ENCODE measurements around the gene IGSF8. TPM values are rescaled to one million over a fixed set of nuclear protein-coding genes. Genes with fewer than 3 reads are reported as not detected.

IGSF8 gene
- total RNA-seq, 1 donor from 2014 or later = 17.2 TPM

GRCh38 chr1:160134791-160135572 lies 36.6 kb upstream of the IGSF8 start:
- TF ChIP-seq, protein P1, sequence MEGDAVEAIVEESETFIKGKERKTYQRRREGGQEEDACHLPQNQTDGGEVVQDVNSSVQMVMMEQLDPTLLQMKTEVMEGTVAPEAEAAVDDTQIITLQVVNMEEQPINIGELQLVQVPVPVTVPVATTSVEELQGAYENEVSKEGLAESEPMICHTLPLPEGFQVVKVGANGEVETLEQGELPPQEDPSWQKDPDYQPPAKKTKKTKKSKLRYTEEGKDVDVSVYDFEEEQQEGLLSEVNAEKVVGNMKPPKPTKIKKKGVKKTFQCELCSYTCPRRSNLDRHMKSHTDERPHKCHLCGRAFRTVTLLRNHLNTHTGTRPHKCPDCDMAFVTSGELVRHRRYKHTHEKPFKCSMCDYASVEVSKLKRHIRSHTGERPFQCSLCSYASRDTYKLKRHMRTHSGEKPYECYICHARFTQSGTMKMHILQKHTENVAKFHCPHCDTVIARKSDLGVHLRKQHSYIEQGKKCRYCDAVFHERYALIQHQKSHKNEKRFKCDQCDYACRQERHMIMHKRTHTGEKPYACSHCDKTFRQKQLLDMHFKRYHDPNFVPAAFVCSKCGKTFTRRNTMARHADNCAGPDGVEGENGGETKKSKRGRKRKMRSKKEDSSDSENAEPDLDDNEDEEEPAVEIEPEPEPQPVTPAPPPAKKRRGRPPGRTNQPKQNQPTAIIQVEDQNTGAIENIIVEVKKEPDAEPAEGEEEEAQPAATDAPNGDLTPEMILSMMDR (IDR thresholded peaks at IDR 0.05; ENCODE audit: unreplicated experiment) = no peak
- no peak overlapping the region for H3K4me3 Mint-ChIP-seq (ENCODE audit: unreplicated experiment)
- no peak overlapping the region for H3K27ac Mint-ChIP-seq (ENCODE audit: unreplicated experiment)
- no peaks in the 10 kb centered on the region for H3K9me3 Mint-ChIP-seq (ENCODE audit: unreplicated experiment)
- DNase-seq (ENCODE audit: low spot score) = no peak
- H3K36me3 Mint-ChIP-seq (ENCODE audit: low read depth, unreplicated experiment) = no peaks in the 10 kb centered on the region
- H3K27me3 Mint-ChIP-seq (ENCODE audit: unreplicated experiment) = peaks cover 11% of the 10 kb centered on the region
- no peaks in the 10 kb centered on the region for H3K4me1 Mint-ChIP-seq (ENCODE audit: unreplicated experiment)

- H3K27me3 Mint-ChIP-seq (ENCODE audit: unreplicated experiment) = peaks cover 11% of the 10 kb centered on the region
- no peak for DNase-seq (ENCODE audit: low spot score)
Measured at GRCh38 chr1:160133990-160134770, 35.8 kb upstream of the IGSF8 start.

DNA sequence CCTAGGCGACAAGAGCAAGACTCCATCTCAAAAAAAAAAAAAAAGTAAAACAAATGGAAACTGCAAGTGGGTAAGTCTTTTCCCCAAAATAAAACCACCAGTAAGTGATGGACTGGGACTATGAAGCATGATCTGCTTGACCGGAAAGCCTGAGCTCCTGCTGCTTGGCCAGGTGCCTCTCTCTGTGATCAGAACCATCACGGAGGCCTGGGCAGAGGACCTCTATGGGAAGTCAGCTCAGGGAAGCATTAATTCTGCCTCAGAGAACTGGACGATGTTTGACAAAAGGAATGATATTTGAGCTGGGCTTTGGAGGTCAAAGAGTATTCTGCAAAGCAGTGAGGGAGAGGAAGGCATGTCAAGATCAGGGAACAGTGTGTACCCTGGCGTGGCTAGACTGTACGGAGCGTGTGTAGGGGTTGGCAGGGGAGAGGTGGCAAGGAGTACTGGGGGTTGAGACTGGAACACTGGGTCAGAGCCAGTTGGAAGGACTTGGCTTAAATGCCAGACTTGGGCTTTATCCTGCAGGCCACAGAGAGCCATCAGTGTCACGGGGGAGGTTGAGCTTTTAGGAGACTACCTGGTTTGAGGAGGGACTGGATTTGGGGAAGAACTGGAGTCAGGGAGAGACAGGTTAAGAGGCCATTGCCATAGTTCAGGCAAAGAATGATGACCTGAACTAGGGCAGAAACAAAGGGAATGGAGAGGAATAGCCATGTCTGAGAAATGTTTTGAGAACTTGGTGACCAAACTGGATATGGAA lies 33.6 kb upstream of the IGSF8 start:
- DNase-seq (ENCODE audit: low spot score) = no peak
- H3K4me3 Mint-ChIP-seq (ENCODE audit: unreplicated experiment) = no peak overlapping the region
- H3K4me1 Mint-ChIP-seq (ENCODE audit: unreplicated experiment) = no peaks in the 10 kb centered on the region
- TF ChIP-seq, protein P1 (IDR thresholded peaks at IDR 0.05; ENCODE audit: unreplicated experiment) = no peak
- H3K9me3 Mint-ChIP-seq (ENCODE audit: unreplicated experiment) = no peaks in the 10 kb centered on the region
- peak overlapping the region; percentile 25 for H3K27ac Mint-ChIP-seq (ENCODE audit: unreplicated experiment)
- H3K27me3 Mint-ChIP-seq (ENCODE audit: unreplicated experiment) = peaks cover 11% of the 10 kb centered on the region
- H3K36me3 Mint-ChIP-seq (ENCODE audit: low read depth, unreplicated experiment) = no peaks in the 10 kb centered on the region

More at GRCh38 chr1:160133990-160134770, 35.8 kb upstream of the IGSF8 start:
- H3K27ac Mint-ChIP-seq (ENCODE audit: unreplicated experiment) = no peak overlapping the region
- TF ChIP-seq, protein P1 (IDR thresholded peaks at IDR 0.05; ENCODE audit: unreplicated experiment) = no peak
- H3K4me1 Mint-ChIP-seq (ENCODE audit: unreplicated experiment) = no peaks in the 10 kb centered on the region
- no peak overlapping the region for H3K4me3 Mint-ChIP-seq (ENCODE audit: unreplicated experiment)
- no peaks in the 10 kb centered on the region for H3K36me3 Mint-ChIP-seq (ENCODE audit: low read depth, unreplicated experiment)
- H3K9me3 Mint-ChIP-seq (ENCODE audit: unreplicated experiment) = no peaks in the 10 kb centered on the region

GRCh38 chr1:160130939-160131338 lies 32.5 kb upstream of the IGSF8 start:
- Mint-ChIP-seq H3K9me3 (ENCODE audit: unreplicated experiment) (no peaks in the 10 kb centered on the region), H3K27ac (ENCODE audit: unreplicated experiment) (no peak overlapping the region), H3K36me3 (ENCODE audit: low read depth, unreplicated experiment) (no peaks in the 10 kb centered on the region), H3K4me3 (ENCODE audit: unreplicated experiment) (no peak overlapping the region), H3K27me3 (ENCODE audit: unreplicated experiment) (peaks cover 9% of the 10 kb centered on the region), H3K4me1 (ENCODE audit: unreplicated experiment) (no peaks in the 10 kb centered on the region)
- DNase-seq (ENCODE audit: low spot score) = no peak
- TF ChIP-seq, protein P1 (IDR thresholded peaks at IDR 0.05; ENCODE audit: unreplicated experiment) = no peak

Data from endothelial cell (in vitro differentiated cells).